ENCODE data around the gene MIDN.

DNA sequence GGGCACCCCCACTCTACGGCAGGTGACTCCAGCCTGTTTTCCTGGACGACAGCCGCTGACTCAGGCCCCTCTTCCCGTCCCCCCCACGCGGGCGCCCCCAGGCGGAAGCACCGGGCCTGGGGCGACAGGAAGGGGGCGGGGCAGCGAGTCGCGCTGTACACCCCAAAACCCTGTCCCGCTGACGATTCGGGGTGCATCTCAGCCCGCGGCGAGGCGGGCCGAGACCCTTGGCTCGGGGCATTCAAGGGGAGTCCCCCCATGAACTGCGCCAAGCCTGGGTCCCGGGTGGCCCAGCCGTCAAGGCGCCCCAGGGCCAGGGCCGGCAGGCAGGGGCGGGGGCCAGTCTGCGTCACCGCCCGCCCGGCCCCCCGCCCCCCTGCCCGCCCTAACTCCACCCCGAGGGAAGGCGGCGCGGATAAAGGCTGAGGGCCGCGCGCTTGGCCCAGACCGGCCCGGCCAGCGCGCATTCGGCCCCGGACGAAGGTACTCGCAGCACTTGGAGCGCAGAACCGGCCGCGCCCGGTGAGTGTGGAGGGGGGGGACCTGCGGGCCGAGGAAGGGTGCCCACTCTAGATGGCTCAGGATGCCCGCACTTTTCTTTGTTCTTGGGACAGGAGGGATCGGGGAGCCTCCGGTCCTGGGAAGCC is at the start of gene MIDN:
- TF ChIP-seq POLR2A (IDR thresholded peaks at IDR 0.05) (peak in 1 of 2 donors; percentile 89), POLR2AphosphoS5 (IDR thresholded peaks at IDR 0.05; ENCODE audit: insufficient read depth in 1 of 2, low read depth in 1 of 2) (peak; percentile 28 to 88)
- TF ChIP-seq, protein P1, sequence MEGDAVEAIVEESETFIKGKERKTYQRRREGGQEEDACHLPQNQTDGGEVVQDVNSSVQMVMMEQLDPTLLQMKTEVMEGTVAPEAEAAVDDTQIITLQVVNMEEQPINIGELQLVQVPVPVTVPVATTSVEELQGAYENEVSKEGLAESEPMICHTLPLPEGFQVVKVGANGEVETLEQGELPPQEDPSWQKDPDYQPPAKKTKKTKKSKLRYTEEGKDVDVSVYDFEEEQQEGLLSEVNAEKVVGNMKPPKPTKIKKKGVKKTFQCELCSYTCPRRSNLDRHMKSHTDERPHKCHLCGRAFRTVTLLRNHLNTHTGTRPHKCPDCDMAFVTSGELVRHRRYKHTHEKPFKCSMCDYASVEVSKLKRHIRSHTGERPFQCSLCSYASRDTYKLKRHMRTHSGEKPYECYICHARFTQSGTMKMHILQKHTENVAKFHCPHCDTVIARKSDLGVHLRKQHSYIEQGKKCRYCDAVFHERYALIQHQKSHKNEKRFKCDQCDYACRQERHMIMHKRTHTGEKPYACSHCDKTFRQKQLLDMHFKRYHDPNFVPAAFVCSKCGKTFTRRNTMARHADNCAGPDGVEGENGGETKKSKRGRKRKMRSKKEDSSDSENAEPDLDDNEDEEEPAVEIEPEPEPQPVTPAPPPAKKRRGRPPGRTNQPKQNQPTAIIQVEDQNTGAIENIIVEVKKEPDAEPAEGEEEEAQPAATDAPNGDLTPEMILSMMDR (IDR thresholded peaks at IDR 0.05) = peak in 1 of 3 experiments; percentile 9

All from vagina (tissue), 2 donors.